ENCODE data around the gene WDR33.

The WDR33 gene

GRCh38 chr2:127669056-127669455 is 141.9 kb downstream of the WDR33 start:
- DNase-seq: no peak

- DNase-seq: no peak
Measured at GRCh38 chr2:127665267-127665893, 145.6 kb downstream of the WDR33 start.

DNA sequence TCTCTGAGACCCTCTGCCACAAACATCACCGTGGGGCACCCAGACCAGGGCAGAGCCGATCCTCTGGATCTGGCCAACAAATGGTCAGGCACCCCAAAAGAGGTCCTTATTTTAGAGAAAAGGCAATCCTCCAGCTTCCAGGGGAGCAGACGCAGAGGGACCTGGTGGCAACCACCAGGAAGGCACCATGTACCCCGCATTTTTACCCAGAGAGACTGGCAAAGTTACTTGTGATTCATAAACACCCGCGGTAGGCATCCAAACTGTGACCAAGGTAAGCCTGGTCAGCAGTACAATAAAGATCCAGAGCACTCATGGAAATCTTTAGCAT is 146.1 kb downstream of the WDR33 start:
- no peak for DNase-seq

DNA sequence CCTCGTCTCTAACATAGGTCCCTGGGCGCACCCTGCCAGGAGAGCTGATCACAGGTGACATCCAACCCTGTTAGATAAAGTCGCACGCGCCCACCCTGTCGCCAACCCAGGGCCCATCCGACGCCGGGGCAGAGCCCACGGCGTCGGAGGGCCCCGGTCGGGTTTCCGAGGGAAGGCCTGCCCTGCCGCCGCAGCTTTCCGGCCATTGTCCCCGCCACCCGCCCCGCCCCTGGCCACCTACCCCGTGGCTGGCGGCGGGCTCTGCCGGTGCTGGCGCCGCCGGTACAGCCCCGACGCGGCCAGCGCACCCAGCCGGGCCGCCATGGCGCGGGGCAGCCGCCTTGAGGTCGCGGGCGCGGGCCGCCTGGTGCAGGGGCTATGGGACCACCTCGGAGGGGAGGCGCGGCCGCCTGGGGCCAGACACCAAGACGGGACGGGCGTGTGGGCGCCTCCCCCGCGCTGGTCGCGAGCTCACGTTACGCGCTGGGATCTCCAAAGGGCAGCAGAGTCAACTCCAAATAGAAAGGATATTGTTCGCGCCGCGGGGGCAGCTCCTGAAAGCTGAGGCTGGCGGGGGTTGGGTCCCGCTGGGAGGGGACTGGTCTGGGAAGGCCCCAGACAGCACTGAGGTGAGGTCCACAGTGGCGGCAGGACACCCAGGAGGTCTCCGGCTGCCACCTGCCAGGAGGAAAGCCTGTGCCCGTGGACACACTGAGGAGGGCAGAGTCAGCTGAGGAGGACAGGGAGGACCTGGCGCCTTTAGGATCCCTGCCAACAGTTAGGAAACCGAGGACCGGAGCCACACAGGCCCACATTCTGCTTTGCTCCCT is 146.7 kb downstream of the WDR33 start:
- no peak for DNase-seq

DNA sequence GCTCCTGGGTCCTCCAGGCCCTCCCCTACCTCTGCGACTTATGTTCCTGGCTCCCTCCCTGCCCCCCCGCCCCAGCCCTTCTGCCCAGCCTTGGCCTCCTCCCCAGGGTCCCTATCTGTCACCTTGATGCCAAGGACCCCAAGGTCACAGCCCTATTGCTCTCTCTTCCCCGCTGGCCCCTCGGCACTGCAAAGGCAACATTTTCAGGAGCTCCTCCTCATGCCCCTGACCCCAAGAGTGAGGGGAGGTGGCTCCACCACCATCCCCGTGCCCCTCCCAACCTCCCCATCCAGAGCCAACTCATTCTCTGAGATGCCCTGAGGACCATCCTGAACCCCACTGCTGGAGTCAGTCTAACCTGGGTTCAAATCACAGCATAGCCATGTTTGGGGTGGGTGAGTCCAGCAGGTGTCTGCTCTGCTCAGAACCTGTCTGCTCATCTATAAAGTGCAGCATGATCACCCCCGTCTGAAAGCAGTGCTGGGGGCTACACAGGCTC is 147.4 kb downstream of the WDR33 start:
- no peak for DNase-seq

GRCh38 chr2:127662937-127663565 is 147.9 kb downstream of the WDR33 start:
- no peak for DNase-seq

- DNase-seq: no peak
Measured at GRCh38 chr2:127661949-127662510, 148.9 kb downstream of the WDR33 start.

- DNase-seq: no peak
Measured at GRCh38 chr2:127661072-127661649, 149.8 kb downstream of the WDR33 start.

- no peak for DNase-seq
Measured at GRCh38 chr2:127660291-127660578, 150.7 kb downstream of the WDR33 start.

- no peak for DNase-seq
Measured at GRCh38 chr2:127659408-127660290, 151.3 kb downstream of the WDR33 start.

GRCh38 chr2:127658641-127659407 is 152.1 kb downstream of the WDR33 start:
- DNase-seq: no peak

GRCh38 chr2:127658146-127658545 is 152.8 kb downstream of the WDR33 start:
- no peak for DNase-seq

- no peak for DNase-seq
Measured at GRCh38 chr2:127657232-127657595, 153.8 kb downstream of the WDR33 start.

DNA sequence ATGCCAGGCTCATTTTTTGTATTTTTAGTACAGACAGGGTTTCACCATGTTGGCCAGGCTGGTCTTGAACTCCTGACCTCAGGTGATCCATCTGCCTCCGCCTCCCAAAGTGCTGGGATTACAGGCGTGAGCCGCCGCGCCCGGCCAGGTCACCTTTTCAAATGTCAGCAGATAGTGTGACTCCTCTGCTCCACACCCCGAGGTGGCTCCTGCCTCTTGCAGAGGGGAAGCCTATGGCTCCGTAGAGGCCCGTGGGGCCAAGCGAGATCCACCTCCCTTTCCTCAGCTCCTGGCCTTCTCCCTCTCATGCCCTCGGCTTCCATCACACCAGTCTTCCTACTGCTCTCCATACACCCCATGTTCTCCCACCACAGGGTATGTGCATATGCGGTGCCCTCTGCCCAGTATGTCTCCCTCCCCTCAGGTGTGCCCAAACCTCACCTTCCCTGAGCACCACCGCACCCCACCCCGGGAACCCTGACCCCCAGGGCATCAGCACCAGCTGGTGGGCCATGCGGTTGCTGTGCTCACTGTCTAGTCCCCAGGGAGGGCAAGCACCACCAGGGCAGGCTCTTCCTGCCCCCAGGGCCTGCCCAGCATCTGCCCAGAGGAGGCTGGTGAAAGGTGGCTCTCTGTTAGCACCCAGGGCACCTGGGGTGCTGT is 154.3 kb downstream of the WDR33 start:
- DNase-seq: no peak

GRCh38 chr2:127655209-127656073 is 155.5 kb downstream of the WDR33 start:
- DNase-seq: no peak

DNA sequence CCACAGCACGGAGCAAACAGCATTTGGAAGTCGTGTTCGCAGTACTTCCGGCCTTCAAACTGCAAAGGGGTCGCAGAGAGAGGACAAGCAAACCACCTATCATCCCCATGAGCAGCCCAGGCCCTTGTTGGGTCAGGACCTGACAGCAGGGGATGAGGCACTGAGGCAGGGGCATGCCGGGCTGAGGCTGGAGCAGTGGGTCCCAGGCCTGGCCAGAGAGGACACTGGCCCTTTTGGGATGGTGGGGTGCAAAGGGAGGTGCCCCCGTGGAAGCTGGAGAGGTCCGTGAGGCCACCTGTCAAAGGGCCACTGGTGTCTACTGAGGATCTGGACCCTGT is 156.2 kb downstream of the WDR33 start:
- DNase-seq: no peak

- no peak for DNase-seq
Measured at GRCh38 chr2:127654084-127654837, 156.7 kb downstream of the WDR33 start.

DNA sequence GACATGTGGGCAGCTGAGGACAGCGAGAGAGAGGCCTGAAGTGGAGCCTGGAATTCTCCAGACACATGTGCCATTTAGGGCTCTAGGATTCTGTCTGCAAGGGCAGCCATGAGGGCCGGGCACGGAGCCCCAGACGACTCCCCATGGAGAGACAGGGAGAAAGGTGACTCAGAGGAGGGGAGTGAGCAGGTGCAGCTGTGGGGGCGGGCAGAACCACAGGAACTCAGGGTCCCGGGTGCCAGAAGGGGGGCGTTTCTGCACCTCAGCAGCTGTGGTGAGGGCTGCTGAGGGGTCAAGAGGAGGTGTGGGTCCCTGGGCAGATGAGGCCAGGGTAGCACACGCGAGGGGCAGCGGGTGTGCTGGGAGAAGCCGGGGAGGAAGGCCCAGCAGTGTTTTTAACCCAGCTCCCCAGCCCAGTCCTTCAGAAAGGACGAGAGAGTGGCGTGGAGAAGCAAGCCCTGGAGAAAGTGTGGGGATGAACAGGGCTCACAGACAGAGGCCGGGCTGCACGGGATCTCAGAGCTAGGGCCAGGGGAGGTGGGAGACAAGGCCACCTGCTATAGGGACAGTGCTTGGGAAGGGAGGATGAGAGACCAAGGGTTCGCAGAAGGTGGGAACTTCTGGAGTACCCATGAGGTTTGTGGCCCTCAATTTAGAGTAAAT is 157.4 kb downstream of the WDR33 start:
- no peak for DNase-seq

- no peak for DNase-seq
Measured at GRCh38 chr2:127652786-127653357, 158.1 kb downstream of the WDR33 start.
